Neural cell (in vitro differentiated cells): Measurements from ENCODE around the gene DDI1.

ENCODE experiments used
- EZH2 ChIP-seq: fragments of 200-600, 300-800 bp; shearing (Covaris generic), sonication (generic); IDR thresholded peaks from 2 replicates; pipeline ENCODE4 v1.6.1; 2014; ENCODE audit warnings: antibody characterized with exemption, low read length, borderline replicate concordance, mild to moderate bottlenecking; ENCODE audit not compliant: insufficient read depth, poor library complexity, severe bottlenecking
- POLR2AphosphoS5 ChIP-seq: IDR thresholded peaks from 2 replicates; pipeline ENCODE4 v1.6.1; 2012
- RAD21 ChIP-seq: fragments of 450-650 bp; conservative IDR thresholded peaks from 2 replicates; pipeline ENCODE4 v1.6.1; 2014; ENCODE audit warnings: antibody characterized with exemption, mild to moderate bottlenecking, moderate library complexity
- SMC3 ChIP-seq: fragments of 450-650 bp; conservative IDR thresholded peaks from 2 replicates; pipeline ENCODE4 v1.6.1; 2014; ENCODE audit warnings: antibody characterized with exemption, mild to moderate bottlenecking, moderate library complexity; ENCODE audit not compliant: poor library complexity
- TF ChIP-seq, protein P1 (sequence below): fragments of 450-650 bp; IDR thresholded peaks from 2 replicates; pipeline ENCODE4 v1.5.1; 2014; ENCODE audit warnings: antibody characterized with exemption, mild to moderate bottlenecking, moderate library complexity; ENCODE audit not compliant: poor library complexity, severe bottlenecking

DNA sequence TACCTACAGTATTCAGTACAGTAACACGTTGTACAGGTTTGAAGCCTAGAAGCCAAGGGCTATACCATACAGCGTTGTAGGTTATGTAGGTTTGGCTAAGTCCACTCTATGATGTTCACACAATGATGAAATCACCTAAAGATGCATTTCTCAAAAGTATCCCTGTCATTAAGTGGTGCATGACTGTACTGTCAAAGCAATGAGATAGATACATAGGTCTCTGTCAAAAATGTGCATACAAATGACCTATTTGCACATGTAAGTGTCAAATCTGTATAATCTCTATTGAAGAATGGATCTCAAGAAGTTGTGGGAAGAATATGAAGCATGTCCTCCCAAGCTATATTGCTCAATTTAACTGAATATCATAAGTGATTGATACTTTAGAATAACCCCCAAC is 11.9 kb upstream of the DDI1 start:
- TF ChIP-seq, protein P1, sequence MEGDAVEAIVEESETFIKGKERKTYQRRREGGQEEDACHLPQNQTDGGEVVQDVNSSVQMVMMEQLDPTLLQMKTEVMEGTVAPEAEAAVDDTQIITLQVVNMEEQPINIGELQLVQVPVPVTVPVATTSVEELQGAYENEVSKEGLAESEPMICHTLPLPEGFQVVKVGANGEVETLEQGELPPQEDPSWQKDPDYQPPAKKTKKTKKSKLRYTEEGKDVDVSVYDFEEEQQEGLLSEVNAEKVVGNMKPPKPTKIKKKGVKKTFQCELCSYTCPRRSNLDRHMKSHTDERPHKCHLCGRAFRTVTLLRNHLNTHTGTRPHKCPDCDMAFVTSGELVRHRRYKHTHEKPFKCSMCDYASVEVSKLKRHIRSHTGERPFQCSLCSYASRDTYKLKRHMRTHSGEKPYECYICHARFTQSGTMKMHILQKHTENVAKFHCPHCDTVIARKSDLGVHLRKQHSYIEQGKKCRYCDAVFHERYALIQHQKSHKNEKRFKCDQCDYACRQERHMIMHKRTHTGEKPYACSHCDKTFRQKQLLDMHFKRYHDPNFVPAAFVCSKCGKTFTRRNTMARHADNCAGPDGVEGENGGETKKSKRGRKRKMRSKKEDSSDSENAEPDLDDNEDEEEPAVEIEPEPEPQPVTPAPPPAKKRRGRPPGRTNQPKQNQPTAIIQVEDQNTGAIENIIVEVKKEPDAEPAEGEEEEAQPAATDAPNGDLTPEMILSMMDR: no peak
- TF ChIP-seq POLR2AphosphoS5 (peak; percentile 55), EZH2 (no peak), SMC3 (no peak), RAD21 (no peak)
